DLD1 (cell line): Measurements from ENCODE around the gene ANXA1.

ENCODE experiments used
- in situ Hi-C: cut with HindIII; loops from 2 replicates; pipeline ENCODE4 v1.10.0; 2017; ENCODE audit warnings: low sequenced_read_pairs

The ANXA1 gene

DNA sequence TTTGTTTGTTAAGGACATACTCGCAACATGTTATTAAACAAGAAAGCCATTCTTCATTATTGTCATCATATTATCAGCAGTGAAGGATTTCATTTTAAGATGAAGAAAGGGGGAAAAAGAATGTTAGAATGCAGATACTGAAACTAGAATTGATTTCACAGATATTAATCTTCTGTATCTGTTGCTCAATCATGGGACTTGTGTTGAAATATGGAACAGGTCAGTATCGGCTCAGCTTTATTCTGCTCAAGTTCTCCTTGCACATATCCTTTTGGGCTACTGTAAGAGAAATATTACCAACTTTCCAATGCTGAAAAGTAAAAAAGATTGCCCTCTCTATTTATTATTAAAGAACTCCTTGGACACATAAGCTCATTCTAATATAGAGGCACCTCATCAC is 13.8 kb upstream of the ANXA1 start:
- in situ Hi-C loops, result no loop called here

DNA sequence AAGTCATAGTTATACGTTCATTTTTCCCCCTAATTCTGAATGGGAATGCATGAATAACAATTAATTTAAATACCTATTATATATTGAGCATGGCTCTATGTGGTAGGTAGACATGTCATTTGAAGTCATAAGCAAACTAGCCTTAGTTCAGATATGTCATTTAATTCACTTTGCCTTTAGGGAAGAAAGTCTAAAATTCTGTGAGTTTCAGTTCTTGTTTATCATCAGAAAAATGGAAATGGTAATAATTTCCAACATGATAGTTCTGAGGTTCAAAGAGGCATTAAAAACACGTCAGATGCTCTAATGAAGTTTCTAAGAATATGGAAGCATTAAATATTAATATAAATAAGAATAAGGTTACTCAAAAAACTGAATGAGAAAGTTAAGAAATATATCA is 13.1 kb upstream of the ANXA1 start:
- in situ Hi-C loops, result no loop called here

DNA sequence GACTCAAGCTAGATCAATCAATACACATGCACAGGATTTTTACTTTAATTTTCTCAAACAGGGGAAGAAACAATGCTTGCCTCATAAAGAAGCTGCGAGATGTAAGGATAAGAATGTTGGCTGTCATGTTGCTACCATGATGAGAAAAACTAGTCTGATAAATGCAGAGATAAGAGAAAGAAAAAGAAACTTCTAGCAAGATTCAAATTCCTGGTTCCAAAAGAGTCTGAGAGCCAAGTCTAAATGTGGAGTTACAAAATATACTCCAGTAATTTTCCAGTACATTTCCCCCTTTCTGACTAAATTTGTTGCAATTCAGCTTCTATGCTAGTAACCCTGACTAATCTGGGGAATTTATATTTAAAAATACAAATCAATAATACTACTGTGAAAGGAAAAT is 10.4 kb upstream of the ANXA1 start:
- in situ Hi-C loops, result no loop called here

DNA sequence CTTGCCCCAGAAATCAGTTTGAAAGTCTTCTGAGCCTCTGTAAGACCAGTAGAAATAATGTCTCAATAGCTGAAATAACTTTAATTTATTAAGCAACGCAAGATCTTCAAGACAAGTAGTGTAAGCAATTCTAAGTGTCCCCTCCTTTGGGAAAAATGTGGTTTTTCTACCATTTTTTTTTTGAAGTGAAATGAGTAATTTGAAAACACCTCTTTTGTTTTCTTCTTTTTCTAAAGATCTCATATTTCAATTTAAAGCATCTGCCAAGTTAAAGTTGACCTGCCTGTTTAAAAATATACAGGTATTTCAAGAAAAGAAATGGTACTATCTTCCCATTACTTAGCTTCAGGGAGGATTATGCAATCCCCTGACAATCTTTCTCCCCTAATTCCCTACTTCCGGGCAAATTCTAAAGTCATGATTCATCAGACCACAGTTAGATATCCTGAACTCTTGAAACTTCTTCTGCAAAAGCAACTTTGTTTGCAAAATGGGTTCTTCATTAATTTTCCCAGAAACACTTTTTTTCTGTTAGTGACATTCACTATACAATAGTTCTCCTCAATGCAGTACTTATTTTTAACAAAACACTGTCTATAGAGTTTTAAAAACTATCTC is 7.8 kb upstream of the ANXA1 start:
- in situ Hi-C loops, result no loop called here

DNA sequence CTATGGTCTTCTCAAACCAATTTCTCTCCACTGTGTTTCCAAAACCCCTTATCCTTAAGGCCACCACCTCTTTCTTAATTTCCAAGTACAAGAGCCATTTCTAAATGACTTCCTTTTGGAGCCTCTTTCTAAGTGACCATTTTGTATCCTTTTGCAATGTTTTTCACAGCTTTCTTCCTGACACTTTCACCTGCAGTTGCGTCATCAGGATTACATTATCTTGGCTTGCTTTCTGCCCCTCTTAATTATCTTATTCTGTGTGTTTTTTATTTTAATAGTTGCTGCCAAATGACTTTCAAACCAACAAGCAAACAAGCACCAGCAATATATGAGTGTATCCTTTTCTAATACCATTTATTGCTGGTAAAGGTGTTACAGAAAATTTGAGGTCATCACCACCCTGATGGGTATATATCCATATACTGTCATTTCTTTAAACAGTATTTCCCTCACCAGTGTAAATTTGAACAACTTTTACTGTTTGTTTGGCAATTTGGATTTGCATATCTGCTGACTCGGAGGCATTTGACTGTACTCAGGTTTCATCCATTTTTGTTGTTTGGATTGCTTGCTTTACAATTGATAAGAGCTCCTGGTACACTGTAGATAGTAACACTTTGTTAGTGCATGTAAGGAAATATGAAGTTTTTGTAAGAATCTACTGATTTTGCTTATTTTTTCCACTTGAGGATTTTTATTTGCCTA is 5.4 kb upstream of the ANXA1 start:
- in situ Hi-C loops, result no loop called here

DNA sequence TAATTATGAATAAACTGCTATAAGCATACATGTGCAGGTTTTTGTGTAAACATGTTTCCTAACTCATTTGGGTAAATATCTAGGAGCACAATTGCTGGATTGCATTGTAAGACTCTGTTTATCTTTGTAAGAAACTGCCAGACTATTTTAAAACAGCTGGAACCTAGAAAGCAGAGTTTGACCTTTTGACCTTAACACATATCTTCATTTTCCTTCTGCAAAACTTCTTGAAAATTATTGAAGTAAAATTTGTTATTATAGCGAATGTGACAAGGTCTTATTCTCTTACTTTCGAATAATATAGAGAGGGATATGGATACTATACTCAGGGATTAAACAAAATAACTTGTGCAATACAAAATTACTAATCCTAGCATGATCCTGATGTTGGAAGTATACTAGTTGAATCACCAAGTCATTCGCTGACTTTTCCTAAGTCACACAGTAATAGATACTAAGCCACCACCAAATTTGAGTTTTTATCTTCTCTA is 3.2 kb upstream of the ANXA1 start:
- in situ Hi-C loops, result no loop called here

DNA sequence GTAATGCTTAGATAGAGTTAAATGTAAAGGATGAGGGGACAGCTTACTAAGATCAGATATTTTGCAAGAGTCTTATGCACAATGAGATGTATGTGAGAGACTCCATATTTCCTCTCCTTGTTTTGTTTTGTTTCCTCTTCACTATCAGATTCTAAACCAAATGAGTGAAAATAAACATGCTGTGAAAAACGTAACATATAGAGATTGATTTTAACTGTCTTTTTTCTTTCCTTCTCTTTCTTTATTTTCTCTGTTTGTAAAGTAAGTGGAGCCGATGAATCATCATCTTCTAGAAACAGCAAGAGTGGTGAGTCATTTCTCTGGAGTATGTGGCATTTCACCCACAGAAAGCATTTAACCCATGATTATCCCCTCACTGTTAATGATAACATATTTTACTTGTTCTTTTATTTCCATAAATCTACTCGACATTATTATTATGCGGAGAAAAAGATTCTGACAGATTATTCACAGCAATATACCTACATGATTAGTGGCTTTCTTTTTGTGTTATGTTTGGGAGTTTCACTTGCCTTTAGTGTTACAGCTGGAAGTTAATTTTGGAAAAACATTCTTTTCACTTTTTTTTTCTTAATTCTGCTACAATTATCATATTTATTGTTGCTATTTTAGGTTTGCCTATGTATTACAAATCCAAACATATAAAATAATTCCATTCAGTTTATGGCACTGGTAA is 2.1 kb upstream of the ANXA1 start:
- in situ Hi-C loops, result no loop called here

DNA sequence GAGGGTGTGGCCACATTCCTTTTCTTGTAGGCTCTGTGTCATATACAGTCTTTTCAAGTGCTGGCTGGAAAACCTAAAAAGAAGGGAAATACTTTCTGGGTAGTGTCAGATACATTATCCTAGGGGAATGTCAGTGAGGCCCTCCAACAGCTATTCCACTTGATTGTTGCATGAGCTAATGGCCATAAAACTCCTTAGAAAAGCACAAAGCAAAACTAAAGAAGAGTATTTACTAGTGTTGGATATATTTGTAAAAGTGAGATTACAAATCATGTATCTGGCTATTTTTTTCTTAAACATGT is 829 bp downstream of the ANXA1 start:
- in situ Hi-C loops, result no loop called here

DNA sequence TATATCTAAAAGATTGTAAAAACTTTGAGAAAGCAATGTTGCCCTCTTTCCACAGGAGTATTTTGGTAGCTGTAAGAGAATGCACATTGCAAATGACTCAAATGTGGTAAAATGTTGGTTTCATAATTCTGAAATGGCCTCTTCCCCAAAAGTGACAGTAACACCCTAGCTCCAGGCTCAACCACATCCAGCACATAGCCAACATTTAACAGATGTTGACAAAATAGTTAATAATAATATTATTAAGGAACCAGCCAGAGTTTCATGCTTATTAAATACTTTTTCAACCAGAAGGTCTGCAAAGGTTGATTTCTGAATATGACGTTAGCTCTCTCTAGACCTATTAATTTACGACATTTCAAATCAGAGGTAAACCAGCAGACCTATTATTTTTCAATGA is 1.3 kb downstream of the ANXA1 start:
- in situ Hi-C loops, result no loop called here

DNA sequence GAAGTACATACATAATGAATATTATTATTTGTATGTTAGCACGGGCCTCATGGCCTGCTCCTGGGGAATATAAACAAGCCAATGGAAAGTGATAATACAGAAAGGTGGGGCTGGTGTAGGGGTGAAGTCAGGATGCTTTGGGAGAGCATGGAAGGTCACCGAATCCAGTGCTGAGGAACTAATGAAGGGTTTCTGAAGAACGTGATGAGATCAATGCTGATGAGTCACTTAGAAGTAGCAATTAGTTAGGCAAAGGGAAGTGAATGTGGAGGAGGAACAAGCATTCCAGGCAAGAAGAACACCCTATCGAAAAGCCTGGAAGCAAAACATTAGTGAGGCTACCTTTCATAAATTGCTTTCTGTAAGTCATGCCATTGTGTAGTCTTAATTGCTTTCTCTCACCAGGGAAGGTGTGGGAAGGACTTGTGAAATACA is 2.1 kb downstream of the ANXA1 start:
- in situ Hi-C loops, result no loop called here

DNA sequence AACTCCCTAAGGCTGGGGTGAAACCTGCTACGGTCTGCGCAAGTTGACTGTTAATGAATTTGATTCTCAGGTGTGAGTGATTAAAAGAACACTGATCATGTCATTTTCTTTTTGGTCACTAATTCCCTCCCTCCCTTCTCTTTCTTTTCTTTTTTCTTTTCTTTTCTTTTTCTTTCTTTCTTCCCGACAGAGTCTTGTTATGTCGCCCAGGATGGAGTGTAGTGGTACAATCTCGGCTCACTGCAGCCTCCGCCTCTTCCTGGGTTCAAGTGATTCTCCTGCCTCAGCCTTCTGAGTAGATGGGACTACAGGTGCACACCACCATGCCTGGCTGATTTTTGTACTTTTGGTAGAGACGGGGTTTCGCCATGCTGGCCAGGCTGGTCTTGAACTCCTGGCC is 2.6 kb downstream of the ANXA1 start:
- in situ Hi-C loops, result no loop called here

DNA sequence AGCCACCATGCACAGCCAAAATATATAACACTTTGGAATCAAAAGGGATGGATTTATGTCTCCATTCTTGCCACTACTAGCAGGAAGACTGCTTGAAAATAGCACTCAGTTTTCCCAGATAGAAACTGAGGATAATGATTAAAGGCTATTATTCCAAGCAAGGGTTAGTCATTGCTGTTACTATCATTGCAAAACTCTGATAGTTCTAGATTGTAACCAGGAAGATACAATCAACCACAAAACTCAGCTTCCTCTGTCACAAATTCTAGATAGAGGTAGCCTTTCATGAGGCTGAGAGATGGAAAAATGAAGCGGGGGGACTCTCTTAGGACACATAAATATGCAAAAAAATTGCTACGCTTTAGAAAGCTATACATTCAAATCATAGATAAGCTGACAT is 3.1 kb downstream of the ANXA1 start:
- in situ Hi-C loops, result no loop called here

DNA sequence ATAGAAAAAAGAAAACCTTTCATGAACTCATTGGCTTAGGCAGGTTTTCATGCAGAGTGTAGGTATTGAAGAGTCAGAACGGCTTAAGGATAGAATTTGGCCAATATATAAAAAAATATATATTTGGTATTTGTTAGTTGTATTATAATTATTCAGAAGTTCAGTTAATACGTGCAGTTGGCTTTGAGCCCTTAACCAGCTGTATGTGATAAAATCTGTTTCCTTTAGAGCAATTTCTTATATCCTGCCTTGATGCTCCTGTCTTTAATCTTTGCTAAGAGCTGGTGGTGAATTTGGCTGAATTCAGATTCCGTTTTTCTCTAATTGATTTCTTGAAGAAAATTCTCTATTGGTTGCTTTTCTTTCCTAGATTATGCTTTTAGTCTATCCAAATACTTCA is 3.7 kb downstream of the ANXA1 start:
- in situ Hi-C loops, result no loop called here

DNA sequence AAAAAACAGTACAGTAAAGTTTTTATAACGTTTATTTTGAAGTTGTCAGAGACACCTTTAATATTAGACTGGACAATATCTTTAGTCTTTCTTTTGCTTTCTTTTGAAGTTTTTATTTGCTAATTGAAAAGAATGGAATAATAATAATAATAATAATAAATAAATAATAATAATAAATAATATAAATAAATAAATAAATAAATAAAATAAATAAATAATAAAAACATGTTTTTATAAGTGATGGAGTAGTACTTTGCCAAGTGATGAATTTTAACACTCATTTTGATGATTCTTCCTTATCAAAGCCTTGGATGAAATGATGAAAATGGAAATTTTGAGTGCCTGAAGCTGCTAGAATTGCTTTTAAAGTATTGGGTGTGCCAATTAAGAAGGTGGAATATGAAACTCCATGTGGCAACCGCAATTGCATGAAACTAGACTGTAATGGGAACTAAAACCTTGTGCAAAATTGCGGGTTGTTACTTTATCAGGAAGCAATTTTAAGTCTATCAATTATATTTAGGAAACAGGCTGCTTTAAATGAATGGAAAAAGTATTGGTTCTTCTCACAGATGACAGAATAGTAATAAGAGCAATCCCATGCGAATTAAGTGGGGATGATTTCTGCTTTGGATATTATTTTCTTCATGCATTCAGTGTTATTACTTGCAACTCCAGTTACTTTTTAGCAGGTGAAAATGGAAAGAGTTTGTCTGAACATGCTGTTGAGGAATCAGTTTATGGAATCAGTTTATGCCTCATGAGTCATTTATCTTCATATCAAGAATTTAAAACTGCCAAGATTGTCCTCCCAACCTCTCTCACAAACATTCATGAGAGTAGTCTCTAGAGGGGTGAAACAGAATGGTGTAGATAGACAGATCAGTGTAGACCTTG is 4.6 kb downstream of the ANXA1 start:
- in situ Hi-C loops, result no loop called here

DNA sequence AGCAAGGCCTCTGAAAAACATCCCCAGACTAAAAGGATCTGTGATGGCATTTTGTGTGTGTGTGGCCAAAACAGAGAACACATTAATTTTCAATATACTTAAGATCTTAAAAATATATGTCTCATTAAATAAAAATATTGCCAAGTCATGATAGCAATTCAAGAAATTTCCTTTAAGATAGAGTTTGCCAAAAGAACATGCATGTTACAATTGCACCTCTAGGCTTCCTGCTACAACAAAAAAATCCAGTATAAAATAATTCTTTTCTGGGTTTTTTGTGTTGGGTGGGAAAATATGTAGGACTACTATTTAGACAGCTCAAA is 5.2 kb downstream of the ANXA1 start:
- in situ Hi-C loops, result no loop called here

DNA sequence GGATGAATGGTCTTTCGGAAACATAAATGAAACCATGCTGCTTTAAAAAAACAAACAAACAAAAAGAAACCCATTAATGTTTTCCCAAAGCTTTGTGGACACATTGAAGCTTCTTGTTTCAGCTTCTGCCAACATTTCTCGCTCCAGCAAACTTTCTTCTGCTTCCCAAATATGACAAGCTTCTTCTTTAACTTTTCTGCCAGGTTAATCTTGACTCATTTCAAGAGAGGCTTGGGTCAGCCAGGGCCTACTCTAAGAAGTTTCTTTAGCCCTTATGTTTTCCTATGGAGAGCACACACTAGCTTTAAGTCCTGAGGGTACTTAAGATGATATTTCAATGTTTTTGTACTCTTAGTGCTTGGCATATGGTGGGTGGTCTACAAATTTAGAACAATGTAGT is 6.1 kb downstream of the ANXA1 start:
- in situ Hi-C loops, result no loop called here

DNA sequence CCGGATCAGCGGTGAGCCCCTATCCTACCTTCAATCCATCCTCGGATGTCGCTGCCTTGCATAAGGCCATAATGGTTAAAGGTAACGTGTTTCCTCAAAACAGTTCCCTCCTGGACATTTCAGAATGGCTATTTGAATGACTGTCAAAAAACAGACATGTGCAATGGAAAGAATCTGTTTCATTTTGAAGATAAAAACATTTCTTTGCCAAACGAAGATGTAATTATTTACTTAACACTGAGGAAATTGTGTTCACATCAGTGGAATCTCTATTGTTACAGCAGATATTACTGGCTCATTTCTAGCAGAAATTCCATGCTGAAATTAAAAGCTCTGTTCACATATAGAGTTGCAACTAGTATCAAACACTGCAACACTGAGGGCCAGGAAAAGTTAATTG is 7.1 kb downstream of the ANXA1 start:
- in situ Hi-C loops, result no loop called here

DNA sequence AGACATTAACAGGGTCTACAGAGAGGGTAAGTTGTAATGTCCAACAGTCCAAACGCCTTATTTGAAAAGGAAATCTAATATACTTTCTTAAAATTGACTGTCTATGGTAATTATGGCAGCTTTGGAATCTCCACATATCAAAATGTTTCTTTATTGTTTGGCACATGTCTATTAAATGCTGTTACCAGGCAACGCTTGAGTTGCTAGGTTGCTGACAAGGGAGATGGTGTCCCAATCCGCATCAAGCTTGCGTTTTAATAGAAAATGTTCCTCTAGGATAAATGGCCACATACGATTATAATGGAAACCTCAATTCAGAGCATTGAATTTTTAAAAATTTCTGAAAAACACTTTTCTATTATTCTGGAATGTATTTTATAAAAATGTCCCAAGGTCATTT is 9.2 kb downstream of the ANXA1 start:
- in situ Hi-C loops, result no loop called here

DNA sequence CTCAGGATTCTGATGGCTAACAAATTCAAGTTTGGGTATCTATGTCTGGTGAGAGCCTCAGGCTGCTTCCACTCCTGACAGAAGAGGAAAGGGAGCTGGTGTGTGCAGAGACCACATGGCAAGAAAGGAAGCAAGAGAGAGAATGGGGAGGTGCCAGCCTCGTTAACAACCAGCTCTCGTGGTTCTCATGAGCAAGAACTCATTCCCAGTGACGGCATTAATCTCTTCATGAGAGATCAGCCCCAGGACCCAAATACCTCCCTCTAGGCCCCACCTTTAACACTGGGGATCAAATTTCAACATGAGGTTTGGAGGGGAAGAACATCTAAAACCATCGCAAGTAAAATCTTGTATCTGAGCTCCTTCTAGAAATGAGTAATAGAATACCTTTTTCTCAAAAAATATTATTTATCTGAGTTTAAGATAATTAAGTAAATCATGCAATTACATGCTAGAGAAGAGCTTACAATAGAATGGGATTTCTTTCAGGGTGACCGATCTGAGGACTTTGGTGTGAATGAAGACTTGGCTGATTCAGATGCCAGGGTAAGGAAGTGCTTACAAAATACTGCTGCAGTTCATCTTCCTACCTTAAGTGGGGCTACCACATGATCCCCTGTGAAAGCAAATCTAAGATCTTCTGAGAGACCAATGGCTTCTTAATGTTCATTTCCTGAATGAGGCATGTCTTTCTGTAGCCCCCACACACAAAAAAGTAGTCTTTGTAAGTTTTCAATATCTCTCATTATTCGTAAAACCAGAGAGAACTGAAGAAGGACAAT is 11.5 kb downstream of the ANXA1 start:
- in situ Hi-C loops, result no loop called here

DNA sequence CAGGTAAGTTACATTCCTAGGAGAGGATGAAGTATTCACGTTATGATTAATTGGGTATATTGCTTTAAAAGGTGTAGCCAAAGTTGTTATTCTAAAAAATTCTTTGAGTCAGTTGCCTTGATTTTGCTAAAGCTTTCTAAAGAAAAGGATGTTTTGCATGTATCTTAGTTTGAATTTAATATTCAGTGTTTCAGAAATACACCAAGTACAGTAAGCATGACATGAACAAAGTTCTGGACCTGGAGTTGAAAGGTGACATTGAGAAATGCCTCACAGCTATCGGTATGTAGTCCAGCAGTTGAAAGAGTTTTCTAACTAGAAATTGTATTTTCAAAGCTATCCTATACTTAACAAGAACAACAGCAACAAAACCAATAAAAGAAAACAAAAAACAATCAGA is 14.2 kb downstream of the ANXA1 start:
- in situ Hi-C loops, result no loop called here

DNA sequence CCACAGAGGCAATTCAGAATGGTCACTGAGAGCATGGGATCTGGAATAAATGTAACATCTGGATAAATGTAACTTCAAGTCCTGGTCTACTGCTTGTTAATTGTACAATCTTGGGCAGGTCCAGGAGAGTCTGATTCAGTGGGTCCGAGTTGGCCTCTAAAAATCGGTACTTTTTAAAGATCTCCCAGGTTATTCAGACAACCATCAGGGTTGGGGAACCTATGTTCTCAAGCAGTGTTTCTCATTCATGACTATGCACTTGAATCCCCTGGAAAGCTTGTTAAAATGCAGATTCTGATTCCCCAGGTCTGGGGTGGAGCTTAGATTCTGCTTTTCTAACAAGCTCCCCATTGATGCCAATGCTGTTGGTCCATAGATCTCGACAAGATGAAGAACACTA is 14.8 kb downstream of the ANXA1 start:
- in situ Hi-C loops, result no loop called here
